ENCODE measurements around the gene CDKN3.
"Not testable (repeated sequence)": the region's sequence is repeated elsewhere in the genome, so short reads cannot be mapped to it uniquely, and the experiment has no call there.

DNA sequence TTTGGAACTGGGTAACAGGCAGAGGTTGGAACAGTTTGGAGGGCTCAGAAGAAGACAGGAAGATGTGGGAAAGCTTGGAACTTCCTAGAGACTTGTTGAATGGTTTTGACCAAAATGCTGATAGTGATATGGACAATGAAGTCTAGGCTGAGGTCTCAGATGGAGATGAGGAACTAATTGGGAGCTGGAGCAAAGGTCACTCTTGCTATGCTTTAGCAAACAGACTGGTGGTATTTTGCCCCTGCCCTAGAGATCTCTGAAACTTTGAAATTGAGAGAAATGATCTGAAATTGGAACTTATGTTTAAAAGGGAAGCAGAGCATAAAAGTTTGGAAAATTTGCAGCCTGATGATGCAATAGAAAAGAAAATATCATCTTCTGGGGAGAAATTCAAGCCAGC lies 61.7 kb downstream of the CDKN3 start:
- not testable (repeated sequence) for TF ChIP-seq EZH2 (IDR thresholded peaks at IDR 0.05); POLR2AphosphoS5 (IDR thresholded peaks at IDR 0.05; ENCODE audit: borderline replicate concordance, low read depth, low read length); FOXP2 (optimal IDR thresholded peaks at IDR 0.05; ENCODE audit: control extremely low read depth, extremely low read length, insufficient read depth)

Data from SK-N-MC (cell line).